GM18499 (cell line): ENCODE measurements around the gene EXOC1L.
A peak's percentile ranks its signal among the peaks of the same experiment; 100 is the strongest.
"Not testable (repeated sequence)": the region's sequence is repeated elsewhere in the genome, so short reads cannot be mapped to it uniquely, and the experiment has no call there.

Source experiments
- ATAC-seq: cut with Tn5 transposase; IDR thresholded peaks from one replicate; pipeline ENCODE4 v1.9.1; 2021; ENCODE audit warnings: moderate number of reproducible peaks; ENCODE audit not compliant: insufficient read depth, unreplicated experiment

Gene EXOC1L

GRCh38 chr4:55834086-55834795, 14.7 kb downstream of the EXOC1L start:
- ATAC-seq = no peak

GRCh38 chr4:55837903-55838302, 18.3 kb downstream of the EXOC1L start:
- ATAC-seq = no peak

DNA sequence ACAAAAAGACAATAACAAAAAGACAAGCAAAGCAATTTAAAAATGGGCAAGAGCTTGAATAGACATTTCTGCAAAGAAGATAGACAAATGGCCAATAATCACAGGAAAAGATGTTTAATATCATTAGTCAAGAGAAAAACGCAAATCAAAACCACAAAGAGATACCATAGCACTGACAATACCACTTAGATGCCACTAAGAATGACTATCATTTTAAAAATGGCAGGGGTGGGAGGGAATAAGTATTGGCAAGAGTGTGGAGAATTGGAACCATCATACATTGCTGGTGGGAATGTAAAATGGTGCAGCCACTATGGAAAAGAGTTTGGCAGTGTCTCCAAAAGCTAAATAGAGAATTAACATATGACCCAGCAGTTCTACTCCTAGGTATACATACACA, 18.8 kb downstream of the EXOC1L start:
- no peak for ATAC-seq

DNA sequence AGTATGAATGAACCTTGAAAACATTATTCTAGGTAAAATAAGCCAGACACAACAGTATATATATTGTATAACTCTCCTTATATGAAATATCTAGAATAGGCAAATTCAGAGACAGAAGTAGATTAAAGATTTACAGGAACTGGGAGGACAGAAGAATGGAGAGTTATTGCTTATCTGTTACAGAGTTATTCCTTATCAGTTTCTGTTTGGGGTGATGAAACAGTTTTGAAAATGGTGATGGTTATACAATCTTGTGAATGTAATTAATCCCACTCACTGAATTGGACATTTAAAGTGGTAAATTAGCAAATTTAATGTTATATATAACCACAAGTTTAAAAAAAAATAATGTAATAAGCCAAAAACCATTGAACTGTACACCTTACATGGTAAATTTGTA, 19.4 kb downstream of the EXOC1L start:
- no peak for ATAC-seq

DNA sequence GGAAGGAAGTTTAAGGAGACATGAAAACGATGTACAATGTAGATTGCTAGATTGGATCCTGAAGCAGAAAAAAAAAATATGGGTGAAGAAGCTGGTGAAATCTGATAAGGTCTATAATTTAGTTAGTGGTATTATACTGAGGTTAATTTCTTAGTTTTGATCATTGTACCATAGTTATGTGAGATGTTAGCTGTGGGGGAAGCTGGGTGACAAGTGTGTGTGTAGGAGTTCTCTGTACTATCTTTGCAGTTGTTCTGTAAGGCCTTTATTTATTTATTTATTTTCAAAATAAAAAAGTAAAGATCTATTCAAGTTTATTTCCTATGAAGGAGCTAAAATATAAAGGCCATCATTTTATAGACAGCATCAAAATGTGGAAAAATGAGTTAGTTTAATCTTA, 21.4 kb downstream of the EXOC1L start:
- ATAC-seq = no peak

DNA sequence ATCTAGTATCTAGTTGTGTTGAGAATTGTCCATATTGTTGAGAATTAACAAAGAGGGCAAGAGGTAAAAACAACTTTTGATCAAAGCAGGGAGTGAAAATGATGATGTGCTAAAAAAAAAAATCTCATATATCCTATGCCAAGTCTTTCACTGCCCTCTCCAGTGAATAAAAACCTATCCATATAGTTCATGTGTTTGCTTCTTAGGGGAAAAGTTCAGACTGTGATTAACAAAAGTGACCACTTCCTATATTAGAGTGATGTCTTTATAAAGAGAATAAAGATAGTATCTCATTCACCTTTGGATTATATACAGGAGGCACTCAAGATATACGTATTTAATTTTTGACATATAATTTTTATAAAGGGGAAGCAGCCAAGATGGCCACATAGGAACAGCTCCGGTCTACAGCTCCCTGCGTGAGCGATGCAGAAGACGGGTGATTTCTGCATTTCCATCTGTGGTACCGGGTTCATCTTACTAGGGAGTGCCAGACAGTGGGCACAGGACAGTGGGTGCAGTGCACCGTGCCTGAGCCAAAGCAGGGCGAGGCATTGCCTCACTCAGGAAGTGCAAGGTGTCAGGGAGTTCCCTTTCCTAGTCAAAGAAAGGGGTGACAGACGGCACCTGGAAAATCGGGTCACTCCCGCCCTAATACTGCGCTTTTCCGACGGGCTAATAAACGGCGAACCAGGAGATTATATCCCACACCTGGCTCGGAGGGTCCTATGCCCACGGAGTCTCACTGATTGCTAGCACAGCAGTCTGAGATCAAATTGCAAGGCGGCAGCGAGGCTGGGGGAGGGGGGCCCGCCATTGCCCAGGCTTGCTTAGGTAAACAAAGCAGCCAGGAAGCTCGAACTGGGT, 22.0 kb downstream of the EXOC1L start:
- ATAC-seq = not testable (repeated sequence)

DNA sequence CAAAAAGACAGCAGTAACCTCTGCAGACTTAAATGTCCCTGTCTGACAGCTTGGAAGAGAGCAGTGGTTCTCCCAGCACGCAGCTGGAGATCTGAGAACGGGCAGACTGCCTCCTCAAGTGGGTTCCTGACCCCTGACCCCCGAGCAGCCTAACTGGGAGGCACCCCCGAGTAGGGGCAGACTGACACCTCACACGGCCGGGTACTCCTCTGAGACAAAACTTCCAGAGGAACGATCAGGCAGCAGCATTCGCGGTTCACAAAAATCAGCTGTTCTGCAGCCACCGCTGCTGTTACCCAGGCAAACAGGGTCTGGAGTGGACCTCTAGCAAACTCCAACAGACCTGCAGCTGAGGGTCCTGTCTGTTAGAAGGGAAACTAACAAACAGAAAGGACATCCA, 22.7 kb downstream of the EXOC1L start:
- not testable (repeated sequence) for ATAC-seq

DNA sequence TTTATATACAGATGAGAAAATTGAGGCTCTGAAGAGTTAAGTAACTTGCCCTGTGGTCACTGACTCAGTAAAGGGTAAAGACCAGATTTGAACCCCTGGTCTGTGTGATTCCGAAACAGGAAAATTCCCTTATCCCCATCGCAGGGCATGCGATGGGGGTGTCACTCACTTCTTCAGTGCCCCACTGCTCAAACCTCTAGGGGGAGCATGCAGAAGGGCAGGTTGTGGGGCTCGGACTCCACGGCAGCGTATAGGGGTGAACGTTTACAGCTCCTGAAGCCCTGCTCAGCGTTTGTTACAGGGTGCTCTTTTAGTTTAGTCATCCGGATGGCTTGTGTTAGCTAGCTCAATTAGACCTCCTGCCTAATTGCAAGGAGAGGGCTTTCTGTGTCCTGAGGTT, 30.1 kb downstream of the EXOC1L start:
- no peak for ATAC-seq

DNA sequence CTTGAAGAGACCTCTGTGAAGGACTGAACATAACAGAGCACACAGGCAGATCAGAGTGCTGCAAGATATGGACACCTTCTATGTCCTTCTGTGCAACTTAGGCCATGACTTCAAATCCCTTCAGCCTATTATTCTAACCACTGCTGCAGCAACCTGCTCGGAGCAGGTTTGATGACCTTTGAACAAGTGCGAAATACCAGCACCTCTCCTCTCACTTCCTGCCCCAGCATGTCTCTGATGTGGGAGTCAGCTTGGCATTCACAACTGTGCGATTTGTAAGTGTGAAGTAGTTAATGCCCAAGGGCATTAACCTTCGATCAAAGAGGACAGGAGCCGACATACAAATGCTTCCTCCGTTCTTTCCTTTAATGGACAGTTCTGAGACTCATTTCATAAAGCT, 32.3 kb downstream of the EXOC1L start:
- ATAC-seq = no peak

DNA sequence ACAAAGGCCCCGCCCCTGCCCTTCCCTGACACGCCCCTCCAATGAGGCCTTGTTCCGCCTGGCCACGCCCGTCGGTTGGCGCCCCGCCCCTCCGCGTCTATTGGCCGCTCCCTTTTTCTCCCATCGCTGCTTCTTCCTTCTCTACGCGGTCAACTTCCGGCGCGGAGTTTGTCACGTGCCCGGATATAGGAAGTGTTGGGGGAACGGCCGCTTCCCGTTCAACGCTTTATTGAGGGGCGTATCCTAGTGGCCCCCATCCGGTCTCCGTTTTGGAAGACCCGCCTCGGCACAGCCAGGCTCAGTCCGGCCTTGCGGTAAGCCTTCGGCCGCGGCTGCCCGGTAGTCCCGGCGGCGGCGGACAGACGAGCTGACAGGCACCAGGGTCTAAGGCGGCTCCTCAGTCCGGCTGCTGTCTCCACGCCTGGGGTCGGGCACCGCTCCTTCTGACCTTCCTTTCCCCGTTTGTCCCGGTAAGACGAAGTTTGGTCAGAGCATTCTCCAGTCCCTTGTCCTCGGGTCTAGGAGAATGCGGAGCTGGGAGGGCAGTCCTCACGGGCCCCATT, 34.0 kb downstream of the EXOC1L start, which contains the start of gene EXOC1:
EXOC1 (plus strand) TSS at position 165 of the 563 bp plus-strand sequence. CDS start 4,676 bp downstream, outside the sequence.
- peak; percentile 86 for ATAC-seq

GRCh38 chr4:55854129-55854528, 34.5 kb downstream of the EXOC1L start:
- ATAC-seq = no peak

DNA sequence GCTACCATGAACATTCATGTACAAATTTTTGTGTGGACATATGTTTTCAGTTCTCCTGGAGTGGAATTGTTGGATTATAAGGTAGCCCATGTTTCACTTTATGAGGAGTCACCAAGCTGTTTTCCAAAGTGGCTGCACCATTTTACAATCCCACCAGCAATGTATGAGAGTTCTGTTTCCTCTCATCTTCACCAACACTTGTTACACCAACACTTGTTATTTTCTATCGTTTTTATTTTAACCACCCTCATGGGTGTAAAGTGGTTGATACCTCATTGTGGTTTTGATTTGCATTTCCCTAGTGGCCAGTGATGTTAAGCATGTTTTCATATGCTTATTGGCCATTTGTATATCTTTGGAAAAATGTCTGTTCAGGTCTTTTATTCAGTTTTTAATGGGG, 38.0 kb downstream of the EXOC1L start:
- ATAC-seq = no peak

- ATAC-seq = no peak
Observed at GRCh38 chr4:55859711-55860110, 40.1 kb downstream of the EXOC1L start.

DNA sequence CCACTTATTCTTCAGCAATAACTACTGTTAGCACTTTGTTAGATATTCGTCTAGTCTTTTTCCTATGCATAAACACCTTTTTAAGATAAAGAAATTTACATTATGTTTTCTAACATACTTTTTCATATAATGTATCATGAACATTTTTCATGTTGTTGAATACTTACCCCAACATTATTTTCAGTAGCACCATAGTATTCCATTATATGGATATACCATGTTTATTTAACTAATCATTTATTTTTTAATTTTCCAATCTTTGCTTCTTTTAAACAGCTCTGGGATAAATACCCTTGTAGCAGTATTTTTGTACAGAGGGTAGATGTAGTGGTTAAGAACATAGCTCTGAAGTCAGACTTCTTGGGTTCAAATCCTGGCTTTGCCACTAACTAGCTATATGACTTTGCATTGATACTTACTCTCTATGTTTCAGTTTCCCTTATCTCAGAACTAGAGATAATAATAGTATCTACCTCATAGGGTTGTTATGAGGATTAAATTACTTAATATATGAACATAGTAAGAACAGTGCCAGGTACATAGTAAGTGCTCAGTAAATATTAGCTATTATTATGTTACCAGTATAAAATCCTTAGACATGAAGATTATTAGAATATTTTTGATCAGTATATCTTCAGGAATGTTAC, 45.1 kb downstream of the EXOC1L start:
- no peak for ATAC-seq

DNA sequence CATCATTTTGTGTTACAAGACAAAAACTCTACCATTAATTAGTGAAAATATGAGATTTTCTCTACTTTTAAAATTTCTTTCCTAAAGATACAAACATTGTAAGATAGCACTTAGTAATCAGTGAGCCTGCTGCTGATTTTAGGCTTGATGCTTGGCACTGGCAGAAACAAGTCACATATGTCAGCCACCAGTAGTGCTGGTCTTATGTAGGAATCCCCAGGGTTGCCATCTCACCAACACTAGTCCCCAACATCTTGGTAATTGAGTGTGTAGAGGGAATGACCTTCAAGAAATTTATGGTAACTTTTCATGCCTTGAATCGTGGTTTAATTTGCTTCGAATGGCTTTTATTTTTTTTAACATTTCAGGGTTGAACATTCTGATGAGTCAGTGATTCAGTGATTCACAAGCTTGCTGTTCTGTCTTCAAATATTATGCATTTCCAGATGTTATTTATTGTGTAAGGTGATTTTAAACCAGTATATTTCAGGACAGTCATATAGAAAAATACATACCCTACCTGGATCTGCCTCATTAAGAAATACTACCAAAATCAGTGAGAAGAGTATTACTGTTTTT, 45.7 kb downstream of the EXOC1L start:
- no peak for ATAC-seq

DNA sequence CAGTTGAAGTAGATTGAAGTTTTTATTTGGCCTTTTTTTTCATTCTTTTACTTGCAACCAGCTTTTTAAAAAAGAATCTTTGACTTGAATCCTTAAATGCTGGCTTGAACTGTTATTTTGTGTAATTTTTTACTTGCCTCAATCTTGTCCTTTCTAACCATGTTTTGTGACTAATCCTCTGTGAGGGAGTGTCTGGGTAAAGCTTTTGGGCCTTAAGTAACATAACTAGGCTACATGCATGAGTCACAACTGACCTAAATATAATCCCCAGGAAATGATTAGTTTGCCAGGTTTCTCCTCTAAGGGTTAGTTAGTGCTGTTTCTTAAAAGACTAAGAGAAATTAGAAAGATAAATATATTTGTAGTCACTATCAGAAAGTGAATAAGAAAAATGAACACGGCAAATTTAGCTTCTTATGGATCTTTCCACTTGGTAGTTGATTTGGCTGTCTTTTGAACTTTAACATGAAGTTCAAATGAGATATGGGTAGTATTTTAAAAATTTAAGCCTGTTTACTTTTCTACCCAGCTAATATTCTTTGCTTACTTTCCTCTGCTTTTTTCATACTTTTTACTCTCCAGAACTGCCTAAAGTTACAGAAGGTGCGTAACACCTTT, 46.8 kb downstream of the EXOC1L start:
- ATAC-seq = peak; percentile 91

DNA sequence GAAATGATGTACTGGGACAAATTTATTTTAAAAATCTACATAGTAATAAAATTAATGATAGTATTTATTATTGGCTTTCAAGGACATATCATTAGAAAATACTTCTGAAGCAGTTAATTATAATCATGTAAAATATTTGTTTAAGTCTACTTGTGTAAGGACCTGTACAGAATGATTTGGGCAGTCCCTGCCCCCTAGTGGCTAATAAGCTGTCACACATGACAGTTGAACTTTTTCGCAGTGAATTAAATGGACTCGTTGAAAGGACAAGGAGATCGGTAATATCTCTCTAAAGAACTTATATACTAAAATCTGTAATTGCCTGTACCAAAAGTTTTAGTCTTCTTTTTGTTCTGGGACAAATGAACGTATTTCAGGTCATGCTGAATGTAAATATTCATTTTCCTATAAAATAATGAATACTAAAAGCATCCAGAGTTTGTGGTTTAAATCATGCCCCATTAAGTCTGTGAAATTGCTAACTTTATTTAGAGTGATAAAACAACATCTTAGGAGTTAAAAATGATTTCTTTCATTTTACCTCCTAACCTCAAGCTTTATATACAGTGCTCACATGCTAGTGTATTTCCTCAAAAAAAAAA, 47.5 kb downstream of the EXOC1L start:
- no peak for ATAC-seq

DNA sequence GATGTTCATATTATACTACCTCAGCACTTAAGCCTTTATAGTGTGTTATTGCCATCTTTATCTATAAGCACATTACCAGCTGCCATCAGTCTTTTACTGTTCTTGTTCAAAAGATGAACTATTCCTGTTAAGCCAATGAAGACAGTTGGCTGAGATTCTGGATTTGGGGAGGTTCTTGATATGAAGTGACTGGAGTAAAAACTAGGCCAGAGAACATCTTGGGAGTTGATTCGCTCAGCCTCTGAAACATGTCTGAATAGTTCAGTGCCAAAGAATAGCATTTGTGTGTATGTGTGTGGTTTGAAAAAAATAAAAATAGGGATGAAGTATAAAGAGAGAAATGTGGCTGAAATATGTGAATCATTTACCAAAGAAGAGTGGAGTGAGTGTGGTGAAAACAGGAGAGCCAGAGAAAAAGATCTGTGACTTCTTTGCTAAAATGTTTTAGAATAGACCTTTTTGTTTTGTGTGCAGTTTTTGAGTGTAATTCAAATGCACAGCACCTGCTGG, 49.0 kb downstream of the EXOC1L start:
- no peak for ATAC-seq

DNA sequence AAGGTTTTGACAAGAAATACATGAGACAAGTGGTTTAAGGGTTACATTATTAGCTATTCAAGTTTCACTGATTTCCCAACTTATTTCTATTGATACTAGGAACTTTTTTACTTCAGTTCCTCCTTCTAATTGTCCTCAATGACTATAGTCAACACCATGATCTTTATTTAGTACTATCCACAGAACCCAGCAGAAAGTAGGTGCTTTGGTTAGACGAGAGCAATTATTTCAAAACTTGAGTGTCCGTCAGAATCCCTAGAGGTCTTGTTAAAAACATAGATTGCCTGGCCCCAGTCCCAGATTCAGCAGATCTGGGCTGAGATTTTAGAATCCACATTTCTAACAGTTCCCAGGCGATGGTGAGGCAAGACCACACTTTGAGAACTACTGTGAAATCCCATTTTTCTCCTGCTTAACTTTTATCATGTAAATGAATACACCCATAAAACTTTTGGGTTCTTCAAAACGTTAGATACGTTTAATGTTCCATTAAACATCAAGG, 51.8 kb downstream of the EXOC1L start:
- no peak for ATAC-seq
